Fibroblast of the aortic adventitia (primary cell): ENCODE data around the gene CDKN2C. TPM values are rescaled to one million over a fixed set of nuclear protein-coding genes. Genes with fewer than 3 reads are reported as not detected.

Experiments used
- DNase-seq: peaks from one replicate; pipeline ENCODE4 v3.0.0-alpha.2; 2010; ENCODE audit warnings: low read depth
- H3K4me3 ChIP-seq: 2 replicates; pipeline ENCODE4 v1.5.1; 2011; ENCODE audit warnings: low read depth, mild to moderate bottlenecking, control low read depth, low read length, moderate library complexity
- total RNA-seq: library from RNA; depleted of rRNA; stranded (reverse); fragments of >200 nt; gene quantifications from 2 replicates; pipeline ENCODE4 v1.2.3, GENCODE V29; 2012; ENCODE audit warnings: low replicate concordance
- TF ChIP-seq, protein P1 (sequence below): IDR thresholded peaks from 2 replicates; pipeline ENCODE4 v1.5.1; 2011; ENCODE audit warnings: mild to moderate bottlenecking, low read length, control low read depth, inconsistent platforms; ENCODE audit not compliant: insufficient read depth

Gene CDKN2C
- total RNA-seq, 1 donor: 34.1 TPM

DNA sequence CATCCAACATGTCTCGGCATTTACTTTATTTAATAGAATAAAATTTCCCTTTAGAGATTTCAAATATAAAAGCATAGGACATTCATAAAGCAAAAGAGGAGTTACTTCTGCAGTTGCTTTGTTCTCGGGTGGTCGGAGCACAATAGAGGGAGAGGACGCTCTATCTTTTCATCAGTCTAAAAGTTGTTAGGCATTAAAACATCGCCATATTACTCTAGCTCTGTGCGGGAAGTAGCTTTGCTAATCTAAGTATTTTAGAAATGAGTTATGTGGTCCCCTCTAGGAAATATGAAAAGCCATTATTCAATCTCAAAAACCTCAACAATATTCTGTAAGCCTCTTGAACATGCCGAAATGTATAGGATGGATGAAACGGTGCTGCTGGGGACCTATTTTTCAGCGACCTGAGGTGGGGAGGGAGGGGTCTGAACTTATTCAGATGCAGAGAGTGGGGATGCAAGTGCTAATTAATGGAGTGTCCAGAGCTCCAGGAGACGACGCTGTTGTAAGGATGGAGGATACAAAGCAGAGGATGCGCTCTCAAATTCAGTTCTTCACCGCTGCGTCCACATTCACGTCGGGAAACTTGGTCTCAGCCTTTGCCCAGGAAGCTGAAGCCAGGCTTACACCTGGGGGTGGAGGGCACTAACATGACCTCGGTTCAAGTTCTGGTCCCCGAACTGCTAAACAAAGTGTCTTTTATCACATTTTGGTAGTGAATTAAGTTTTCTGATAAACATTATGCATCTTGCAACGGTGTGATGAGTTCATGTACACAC lies 6.3 kb downstream of the CDKN2C start:
- TF ChIP-seq, protein P1, sequence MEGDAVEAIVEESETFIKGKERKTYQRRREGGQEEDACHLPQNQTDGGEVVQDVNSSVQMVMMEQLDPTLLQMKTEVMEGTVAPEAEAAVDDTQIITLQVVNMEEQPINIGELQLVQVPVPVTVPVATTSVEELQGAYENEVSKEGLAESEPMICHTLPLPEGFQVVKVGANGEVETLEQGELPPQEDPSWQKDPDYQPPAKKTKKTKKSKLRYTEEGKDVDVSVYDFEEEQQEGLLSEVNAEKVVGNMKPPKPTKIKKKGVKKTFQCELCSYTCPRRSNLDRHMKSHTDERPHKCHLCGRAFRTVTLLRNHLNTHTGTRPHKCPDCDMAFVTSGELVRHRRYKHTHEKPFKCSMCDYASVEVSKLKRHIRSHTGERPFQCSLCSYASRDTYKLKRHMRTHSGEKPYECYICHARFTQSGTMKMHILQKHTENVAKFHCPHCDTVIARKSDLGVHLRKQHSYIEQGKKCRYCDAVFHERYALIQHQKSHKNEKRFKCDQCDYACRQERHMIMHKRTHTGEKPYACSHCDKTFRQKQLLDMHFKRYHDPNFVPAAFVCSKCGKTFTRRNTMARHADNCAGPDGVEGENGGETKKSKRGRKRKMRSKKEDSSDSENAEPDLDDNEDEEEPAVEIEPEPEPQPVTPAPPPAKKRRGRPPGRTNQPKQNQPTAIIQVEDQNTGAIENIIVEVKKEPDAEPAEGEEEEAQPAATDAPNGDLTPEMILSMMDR: no peak
- peak overlapping the region; percentile 79 for H3K4me3 ChIP-seq
- peak; percentile 42 for DNase-seq

DNA sequence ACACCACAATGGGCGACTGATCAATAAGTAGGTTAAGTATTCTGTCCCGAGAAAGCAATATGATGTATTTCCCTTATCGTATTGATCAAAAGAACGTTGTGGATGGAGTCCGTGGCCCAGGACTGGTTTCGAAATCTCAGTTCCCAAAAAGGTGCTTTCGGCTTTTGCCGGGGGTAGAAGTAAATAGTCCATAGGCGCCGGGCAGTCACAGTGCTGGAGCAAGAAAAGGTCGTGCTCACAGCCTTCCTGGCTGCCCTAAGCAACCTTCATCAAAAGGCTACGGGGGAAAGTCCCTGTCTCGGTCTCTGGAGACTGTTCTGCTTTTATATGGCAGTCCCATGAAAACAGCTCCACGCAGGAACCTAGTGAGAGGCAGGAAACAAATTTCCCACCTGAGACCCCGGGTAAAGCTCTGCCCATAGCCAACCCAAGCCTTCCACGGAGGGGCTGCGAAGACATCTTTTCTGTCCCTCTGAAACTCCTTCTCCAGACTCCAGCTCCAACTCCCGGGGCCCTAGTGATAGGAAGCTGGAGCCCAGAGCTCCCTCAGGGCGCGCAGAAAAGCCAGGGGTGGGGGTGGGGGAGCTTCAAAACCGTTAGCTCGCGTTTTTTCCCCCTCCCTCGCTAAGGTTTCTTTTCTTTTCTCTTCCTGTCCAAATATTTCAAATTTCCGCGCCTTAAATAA lies 7.0 kb downstream of the CDKN2C start:
- peak overlapping the region; percentile 79 for H3K4me3 ChIP-seq
- peak; percentile 74 for DNase-seq
- TF ChIP-seq, protein P1: no peak

DNA sequence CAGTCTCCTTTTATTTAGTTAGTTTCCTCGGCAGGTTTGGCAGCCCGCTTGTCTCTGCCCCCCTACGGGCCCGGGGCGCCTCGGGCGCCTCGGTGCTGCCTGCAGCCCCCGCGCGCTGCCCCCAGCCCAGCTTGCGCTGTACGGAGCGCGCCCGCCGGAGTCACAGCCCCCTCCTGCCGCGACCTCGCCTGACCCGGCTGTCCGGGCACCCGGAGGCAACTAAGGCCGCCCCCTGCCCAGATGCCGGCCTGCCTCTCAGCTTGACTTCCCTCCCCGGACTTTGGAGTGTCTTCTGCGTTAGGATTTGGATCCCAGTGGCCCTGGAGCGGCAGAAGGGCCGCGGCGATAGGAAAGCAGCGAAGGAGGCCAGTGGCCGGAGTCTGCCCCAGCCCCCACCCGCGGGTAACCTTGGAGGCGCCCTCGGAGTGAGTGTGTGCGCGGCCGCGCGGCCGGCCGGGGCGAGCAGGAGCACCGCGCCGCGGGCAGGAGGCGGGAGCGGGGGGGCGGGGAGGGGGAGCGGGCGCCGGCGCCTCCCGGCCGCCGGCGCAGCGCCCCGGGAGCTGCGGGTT lies 7.6 kb downstream of the CDKN2C start:
- TF ChIP-seq, protein P1: no peak
- H3K4me3 ChIP-seq: peak overlapping the region; percentile 79
- peak; percentile 57 for DNase-seq

DNA sequence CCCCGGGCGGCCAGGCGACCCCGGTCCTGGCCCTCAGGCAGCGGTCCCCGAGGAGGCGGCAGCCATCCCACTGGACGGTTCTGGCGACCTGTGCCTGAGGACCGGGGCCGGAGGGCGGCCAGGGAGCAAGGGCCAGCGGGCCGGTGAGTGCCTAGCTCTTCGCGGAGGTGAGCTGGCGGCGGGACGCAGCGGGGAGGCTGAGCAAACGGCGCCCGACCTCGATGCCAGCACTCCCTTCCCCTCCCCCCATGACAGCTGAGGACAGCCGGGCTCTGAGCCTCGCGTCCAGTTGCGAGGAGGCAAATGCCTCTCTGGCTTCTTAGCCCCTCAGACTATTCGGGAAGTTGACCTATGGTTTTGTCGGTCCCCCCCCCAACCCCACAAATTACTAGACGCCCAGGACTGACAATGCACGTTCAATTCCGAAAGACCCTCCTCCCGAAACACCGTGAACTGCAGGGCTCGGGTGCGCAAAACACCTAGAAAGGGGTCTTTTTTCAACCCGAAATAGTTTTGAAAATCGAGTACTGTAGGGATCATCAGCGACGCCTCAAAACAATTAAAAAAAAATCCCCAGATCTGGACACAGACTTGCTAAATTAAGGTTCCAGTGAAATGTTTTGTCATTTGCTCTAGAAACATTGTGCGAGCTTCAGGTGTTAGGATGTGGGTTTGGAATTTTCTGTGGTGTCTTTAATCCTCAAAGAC lies 8.3 kb downstream of the CDKN2C start:
- TF ChIP-seq, protein P1: no peak
- H3K4me3 ChIP-seq: peak overlapping the region; percentile 79
- DNase-seq: peak; percentile 63

DNA sequence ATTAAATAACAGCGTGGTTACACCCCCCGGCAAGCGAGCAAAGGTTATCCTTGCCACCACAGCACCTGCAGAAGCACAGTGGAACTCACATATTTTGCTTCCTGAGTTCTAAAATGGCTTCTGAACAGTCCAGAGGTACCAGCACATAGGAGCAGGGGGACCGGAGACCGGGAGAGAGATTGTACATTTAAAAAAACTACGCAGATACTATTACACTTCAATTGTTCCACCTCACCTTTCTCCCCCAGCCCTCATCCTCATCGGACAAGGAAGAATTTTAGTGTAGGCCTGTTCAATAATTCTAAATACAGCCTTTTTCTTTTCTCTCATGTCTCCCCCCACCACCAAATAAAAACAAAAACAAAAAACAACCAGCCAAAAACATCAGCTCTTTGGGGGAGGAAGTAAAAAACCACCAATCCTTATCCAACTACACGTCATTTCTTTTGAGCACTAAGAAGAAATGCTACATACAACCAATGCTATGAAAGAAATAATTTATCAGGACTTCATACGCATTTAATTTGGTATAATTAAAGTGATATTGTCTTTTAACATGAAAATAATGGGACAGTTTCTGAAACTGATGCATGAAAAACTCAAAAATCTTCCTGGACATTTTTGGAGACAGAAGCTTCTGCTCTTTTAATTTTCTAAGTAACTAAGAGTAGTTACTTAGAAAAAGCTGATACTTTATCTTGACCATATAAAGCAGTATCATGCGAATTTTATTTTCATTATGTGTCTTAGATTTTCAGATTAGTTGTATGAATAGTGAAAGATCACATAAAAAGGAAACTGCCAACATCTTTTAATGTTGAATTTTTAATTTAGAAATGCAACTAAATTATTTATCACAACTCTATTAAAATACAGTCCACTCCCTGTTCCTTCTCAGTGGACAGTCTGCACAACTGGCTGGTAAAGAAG lies 9.1 kb downstream of the CDKN2C start:
- TF ChIP-seq, protein P1: no peak
- peak; percentile 46 for DNase-seq
- peak overlapping the region; percentile 79 for H3K4me3 ChIP-seq

DNA sequence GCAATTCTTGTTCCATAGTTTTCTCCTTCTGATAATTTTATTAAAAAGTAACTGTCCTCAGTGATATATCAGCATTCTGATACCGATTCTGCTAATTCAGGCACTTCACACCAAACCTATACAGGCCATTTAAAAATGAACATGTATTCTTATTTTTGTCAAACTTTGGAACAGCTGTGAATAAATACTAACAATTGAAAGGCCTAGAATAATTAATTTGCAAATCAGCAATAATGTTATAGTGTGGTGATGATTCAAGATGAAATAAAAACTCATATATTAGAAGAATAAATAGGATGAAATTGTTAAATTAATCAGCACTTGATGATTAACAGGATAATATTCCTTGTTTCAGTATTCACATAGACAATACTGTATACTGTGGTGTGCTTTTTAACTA lies 9.9 kb downstream of the CDKN2C start:
- TF ChIP-seq, protein P1: no peak
- no peak overlapping the region for H3K4me3 ChIP-seq
- DNase-seq: peak; percentile 31
